Spleen (tissue), 11 donors: Measurements from ENCODE around the gene COL16A1. TPM values are rescaled to one million over a fixed set of nuclear protein-coding genes. Genes with fewer than 3 reads are reported as not detected.

Experiments
- DNase-seq: peaks from one replicate; pipeline ENCODE4 v3.0.0-alpha.2; 2020
- H3K27ac ChIP-seq, 8 donors: fragments of 200-600 bp; sonication (generic) in 7 of 8; 1 replicate in 4 of 8; 2 replicates in 4 of 8; pipeline versions ENCODE4 v1.5.0 to v1.8.0; 2016 to 2021; ENCODE audit warnings: inconsistent platforms in 4 of 8, mild to moderate bottlenecking in 4 of 8, moderate library complexity in 1 of 8
- H3K27me3 ChIP-seq, 7 donors: fragments of 200-600 bp; sonication (generic) in 6 of 7; replicated peaks in 1 of 7; 1 replicate in 4 of 7; 2 replicates in 3 of 7; pipeline versions ENCODE4 v1.5.0 to v1.8.0; 2016 to 2021; ENCODE audit warnings: inconsistent platforms in 3 of 7, mild to moderate bottlenecking in 1 of 7
- H3K36me3 ChIP-seq, 6 donors: fragments of 200-600 bp; sonication (generic) in 5 of 6; 1 replicate in 4 of 6; 2 replicates in 2 of 6; pipeline versions ENCODE4 v1.5.0 to v1.8.0; 2016 to 2021; ENCODE audit warnings: inconsistent platforms in 2 of 6
- H3K4me1 ChIP-seq, 6 donors: fragments of 200-600 bp; sonication (generic) in 5 of 6; 1 replicate in 3 of 6; 2 replicates in 3 of 6; pipeline versions ENCODE4 v1.5.0 to v1.8.0; 2016 to 2021; ENCODE audit warnings: inconsistent platforms in 3 of 6
- H3K4me3 ChIP-seq, 8 donors: fragments of 200-600 bp; sonication (generic) in 7 of 8; 1 replicate in 4 of 8; 2 replicates in 4 of 8; pipeline versions ENCODE4 v1.5.0 to v1.8.0; 2016 to 2021; ENCODE audit warnings: inconsistent platforms in 4 of 8, mild to moderate bottlenecking in 4 of 8, moderate library complexity in 2 of 8
- H3K9me3 ChIP-seq, 8 donors: fragments of 200-600 bp; sonication (generic) in 7 of 8; 1 replicate in 4 of 8; 2 replicates in 4 of 8; pipeline versions ENCODE4 v1.5.0 to v1.8.0; 2016 to 2021; ENCODE audit warnings: inconsistent platforms in 4 of 8
- POLR2A ChIP-seq, 3 donors: fragments of 450-650 bp; IDR thresholded peaks; one replicate each; pipeline ENCODE4 v1.5.1; 2017; ENCODE audit warnings: antibody characterized with exemption in 3 of 3, mild to moderate bottlenecking in 1 of 3
- POLR2AphosphoS5 ChIP-seq, 3 donors: sonication (generic); formaldehyde crosslinking; IDR thresholded peaks; one replicate each; pipeline ENCODE4 v1.5.1; 2017; ENCODE audit warnings: antibody characterized with exemption in 3 of 3
- WGBS, 5 donors: extraction: QIAGEN DNeasy Blood & Tissue Kit in 3 of 5; methylation state at CpG; one replicate each; pipeline versions ENCODE4 v1.1.5 to v1.1.7; 2013 to 2018; 5-methylcytosine and 5-hydroxymethylcytosine counted together
- intact Hi-C: fragments of 100-400 bp; cut with DNase I; formaldehyde crosslinking; loops from one replicate; pipeline ENCODE4 v1.15.0; 2023; ENCODE audit warnings: low total_unique reads
- polyA plus RNA-seq, 3 donors: library from polyadenylated mRNA; stranded (reverse); fragments of 200-250 nt; gene quantifications; one replicate each; pipeline ENCODE4 v1.2.1, GENCODE V29; 2013
- total RNA-seq, 7 donors: library from RNA; depleted of rRNA in 3 of 7; stranded (reverse); fragments of >200 nt in 3 of 7; fragmentation: NEBNext Ultra II Directional in 4 of 7; extraction: Animal tissue kit (Norgen Biotek cat#: 25700) in 4 of 7; gene quantifications; one replicate each; pipeline versions ENCODE4 v1.1.0 to v1.2.1, GENCODE V29; 2016 to 2021
- TF ChIP-seq, protein P1 (sequence below), 11 experiments: fragments of 200-600 bp in 7 of 11; fragments of 450-650 bp in 4 of 11; sonication (generic) in 4 of 11; IDR thresholded peaks in 8 of 11; conservative IDR thresholded peaks in 3 of 11; 1 replicate in 7 of 11; 2 replicates in 4 of 11; pipeline versions ENCODE4 v1.4.0 to v1.8.0; 2016 to 2021; ENCODE audit warnings: antibody characterized with exemption in 11 of 11, inconsistent platforms in 4 of 11, mild to moderate bottlenecking in 1 of 11
- donor health status: healthy with polysubstance abuse.
- donor health status: DM: no; HTN: no; CAD: no; lungs with moderate emphysema.
- donor health status: DM: no; HTN: no; CAD: no.
- donor health status: Bipolar disorder and iron deficiency.
- donor health status: healthy.
- donor health status: DM: no; HTN: no; CAD: no.
- donor health status: DM: yes; HTN: yes; CAD: no.

Gene COL16A1
- total and polyA plus RNA-seq, 10 donors, result 4.7 to 25.6 (median 12.5) TPM

DNA sequence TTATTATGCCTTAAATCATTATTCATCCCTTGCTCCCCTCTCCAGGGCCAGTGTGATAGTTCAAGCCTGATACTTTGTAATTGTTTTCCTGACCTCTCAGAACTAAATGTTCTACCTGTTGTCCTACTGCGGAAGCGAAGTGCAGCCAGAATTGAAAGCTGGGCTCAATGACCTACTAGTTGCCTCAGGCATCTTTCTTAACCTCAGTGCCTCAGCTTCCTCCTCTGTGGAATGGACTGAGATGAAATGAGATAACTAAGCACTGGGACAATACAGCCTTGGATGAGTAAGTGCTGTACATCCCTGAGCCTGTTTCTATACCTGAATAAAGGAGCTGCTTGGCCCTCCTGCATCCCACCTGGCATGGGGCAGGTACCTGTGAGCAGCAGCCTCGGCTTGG lies 26.4 kb downstream of the COL16A1 start:
- 43 to 99% (median 80%) methylated on average over 2 to 3 of the region's 3 CpGs for WGBS, 5 donors
- no peak for DNase-seq
- H3K4me1 ChIP-seq, result no peaks in the 10 kb centered on the region
- TF ChIP-seq POLR2A (IDR thresholded peaks at IDR 0.05), result no peak
- TF ChIP-seq, protein P1, sequence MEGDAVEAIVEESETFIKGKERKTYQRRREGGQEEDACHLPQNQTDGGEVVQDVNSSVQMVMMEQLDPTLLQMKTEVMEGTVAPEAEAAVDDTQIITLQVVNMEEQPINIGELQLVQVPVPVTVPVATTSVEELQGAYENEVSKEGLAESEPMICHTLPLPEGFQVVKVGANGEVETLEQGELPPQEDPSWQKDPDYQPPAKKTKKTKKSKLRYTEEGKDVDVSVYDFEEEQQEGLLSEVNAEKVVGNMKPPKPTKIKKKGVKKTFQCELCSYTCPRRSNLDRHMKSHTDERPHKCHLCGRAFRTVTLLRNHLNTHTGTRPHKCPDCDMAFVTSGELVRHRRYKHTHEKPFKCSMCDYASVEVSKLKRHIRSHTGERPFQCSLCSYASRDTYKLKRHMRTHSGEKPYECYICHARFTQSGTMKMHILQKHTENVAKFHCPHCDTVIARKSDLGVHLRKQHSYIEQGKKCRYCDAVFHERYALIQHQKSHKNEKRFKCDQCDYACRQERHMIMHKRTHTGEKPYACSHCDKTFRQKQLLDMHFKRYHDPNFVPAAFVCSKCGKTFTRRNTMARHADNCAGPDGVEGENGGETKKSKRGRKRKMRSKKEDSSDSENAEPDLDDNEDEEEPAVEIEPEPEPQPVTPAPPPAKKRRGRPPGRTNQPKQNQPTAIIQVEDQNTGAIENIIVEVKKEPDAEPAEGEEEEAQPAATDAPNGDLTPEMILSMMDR (IDR thresholded peaks at IDR 0.05 in 8 of 11, conservative IDR thresholded peaks at IDR 0.05 in 3 of 11), result no peak
- no peak for TF ChIP-seq POLR2AphosphoS5 (IDR thresholded peaks at IDR 0.05)
- H3K27me3 ChIP-seq, result peaks cover 0 to 17% (median 0%) of the 10 kb centered on the region in 7 donors
- no peaks in the 10 kb centered on the region for H3K36me3 ChIP-seq
- no peak overlapping the region for H3K27ac ChIP-seq
- intact Hi-C loops, result no loop called here
- no peaks in the 10 kb centered on the region for H3K9me3 ChIP-seq
- no peak overlapping the region for H3K4me3 ChIP-seq

DNA sequence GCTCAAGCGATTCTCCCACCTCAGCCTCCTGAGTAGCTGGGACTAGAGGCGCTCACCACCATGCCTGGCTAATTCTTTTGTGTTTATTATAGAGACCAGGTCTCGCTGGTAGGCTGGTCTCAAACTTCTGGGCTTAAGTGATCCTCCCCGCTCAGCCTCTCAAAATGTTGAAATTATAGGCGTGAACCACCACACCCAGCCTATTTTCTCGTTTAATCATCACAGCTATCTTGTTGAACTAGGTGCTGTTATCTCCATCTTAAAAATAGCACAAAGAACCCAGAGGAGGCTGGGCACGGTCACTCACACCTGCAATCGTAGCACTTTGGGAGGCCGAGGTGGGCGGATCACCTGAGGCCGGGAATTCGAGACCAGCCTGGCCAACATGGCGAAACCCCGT lies 28.1 kb downstream of the COL16A1 start:
- H3K27ac ChIP-seq, result no peak overlapping the region
- H3K27me3 ChIP-seq, result peaks cover 0 to 19% (median 0%) of the 10 kb centered on the region in 7 donors
- no peak for DNase-seq
- WGBS, 5 donors, result 87 to 92% (median 89%) methylated on average over 14 of the region's 14 CpGs
- H3K4me3 ChIP-seq, result no peak overlapping the region
- TF ChIP-seq, protein P1 (IDR thresholded peaks at IDR 0.05 in 8 of 11, conservative IDR thresholded peaks at IDR 0.05 in 3 of 11), result no peak
- TF ChIP-seq POLR2A (IDR thresholded peaks at IDR 0.05) (no peak), POLR2AphosphoS5 (IDR thresholded peaks at IDR 0.05) (no peak)
- H3K9me3 ChIP-seq, result no peaks in the 10 kb centered on the region
- intact Hi-C loops, result no loop called here
- H3K36me3 ChIP-seq, result no peaks in the 10 kb centered on the region
- peaks cover 0 to 12% (median 9%) of the 10 kb centered on the region in 6 donors for H3K4me1 ChIP-seq

GRCh38 chr1:31675161-31675560 lies 28.7 kb downstream of the COL16A1 start:
- peaks cover 0 to 19% (median 0%) of the 10 kb centered on the region in 7 donors for H3K27me3 ChIP-seq
- H3K4me3 ChIP-seq, result no peak overlapping the region
- TF ChIP-seq POLR2AphosphoS5 (IDR thresholded peaks at IDR 0.05) (no peak), POLR2A (IDR thresholded peaks at IDR 0.05) (no peak)
- TF ChIP-seq, protein P1 (IDR thresholded peaks at IDR 0.05 in 8 of 11, conservative IDR thresholded peaks at IDR 0.05 in 3 of 11), result no peak
- WGBS, 5 donors, result 73 to 81% (median 76%) methylated on average over 7 of the region's 7 CpGs
- no peaks in the 10 kb centered on the region for H3K36me3 ChIP-seq
- no peaks in the 10 kb centered on the region for H3K9me3 ChIP-seq
- peaks cover 5 to 18% (median 15%) of the 10 kb centered on the region in 6 donors for H3K4me1 ChIP-seq
- no peak for DNase-seq
- intact Hi-C loops, result no loop called here
- H3K27ac ChIP-seq, result no peak overlapping the region

GRCh38 chr1:31674626-31675025 lies 29.2 kb downstream of the COL16A1 start:
- H3K4me3 ChIP-seq, result no peak overlapping the region
- intact Hi-C loops, result no loop called here
- TF ChIP-seq, protein P1 (IDR thresholded peaks at IDR 0.05 in 8 of 11, conservative IDR thresholded peaks at IDR 0.05 in 3 of 11), result no peak
- TF ChIP-seq POLR2AphosphoS5 (IDR thresholded peaks at IDR 0.05), result no peak
- TF ChIP-seq POLR2A (IDR thresholded peaks at IDR 0.05), result no peak
- H3K36me3 ChIP-seq, result no peaks in the 10 kb centered on the region
- no peak for DNase-seq
- H3K27ac ChIP-seq, result no peak overlapping the region
- 82 to 98% (median 85%) methylated on average over 8 of the region's 8 CpGs for WGBS, 5 donors
- H3K4me1 ChIP-seq, result peaks cover 10 to 23% (median 21%) of the 10 kb centered on the region in 6 donors
- peaks cover 0 to 19% (median 3%) of the 10 kb centered on the region in 7 donors for H3K27me3 ChIP-seq
- no peaks in the 10 kb centered on the region for H3K9me3 ChIP-seq
